22Rv1 (cell line): ENCODE results near the gene MXD4.

Source experiments
- CTCF ChIP-seq: fragments of 450-650 bp; IDR thresholded peaks from 2 replicates; pipeline ENCODE4 v1.5.1; 2017; ENCODE audit warnings: mild to moderate bottlenecking
- ZFX ChIP-seq: fragments of 450-650 bp; IDR thresholded peaks from 2 replicates; pipeline ENCODE4 v1.6.1; 2017; ENCODE audit warnings: antibody characterized with exemption, borderline replicate concordance

DNA sequence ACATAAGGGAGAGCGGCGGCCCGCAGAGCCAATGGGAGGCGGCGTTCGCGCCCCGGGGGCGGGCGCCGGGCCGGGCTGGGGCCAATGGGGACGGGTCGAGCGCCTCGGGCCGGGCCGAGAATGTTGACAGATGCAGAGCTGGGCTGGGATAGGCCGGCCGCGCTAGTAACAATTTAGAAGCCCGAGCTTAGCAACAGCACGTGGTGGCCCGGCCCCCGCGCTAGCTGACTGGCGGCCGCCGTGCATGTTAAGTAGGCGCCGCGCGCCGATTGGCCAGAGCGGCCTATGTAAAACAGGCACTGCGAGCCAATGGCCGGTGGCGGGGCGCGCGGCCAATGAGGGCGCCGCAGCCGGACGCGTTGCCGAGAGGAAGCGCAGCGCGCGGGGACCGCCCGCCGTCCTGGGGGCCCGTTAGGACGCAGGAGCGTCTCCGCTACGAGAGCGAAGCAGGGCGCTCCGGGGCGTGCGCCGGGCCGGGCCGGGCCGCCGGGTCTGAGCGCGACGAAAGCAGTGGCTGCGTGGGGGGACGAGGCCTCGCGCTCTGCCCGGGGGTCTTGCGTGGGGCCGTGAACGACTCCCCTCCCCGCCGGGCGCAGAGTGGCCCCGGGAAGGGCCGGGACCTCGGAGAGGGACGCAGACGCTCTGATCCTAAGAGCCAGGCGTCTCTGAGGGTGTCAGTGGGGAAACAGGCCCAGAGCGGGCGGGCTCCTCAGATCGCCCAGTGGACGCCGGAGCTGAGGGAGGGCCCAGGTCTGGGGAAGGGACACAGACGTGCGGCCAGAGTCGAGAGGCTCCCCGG, 435 bp upstream of the MXD4 start:
- TF ChIP-seq CTCF (no peak), ZFX (no peak)
